Activated CD8-positive, alpha-beta memory T cell treated with anti-CD3 and anti-CD28 coated beads for 48 hours (primary cell): Measurements from ENCODE around the gene FOXG1.

Source experiments
- DNase-seq, 3 experiments: peaks; one replicate each; pipeline ENCODE4 v3.0.0-alpha.2; 2020; ENCODE audit warnings: low read depth in 2 of 3, low spot score in 2 of 3

FOXG1 gene

DNA sequence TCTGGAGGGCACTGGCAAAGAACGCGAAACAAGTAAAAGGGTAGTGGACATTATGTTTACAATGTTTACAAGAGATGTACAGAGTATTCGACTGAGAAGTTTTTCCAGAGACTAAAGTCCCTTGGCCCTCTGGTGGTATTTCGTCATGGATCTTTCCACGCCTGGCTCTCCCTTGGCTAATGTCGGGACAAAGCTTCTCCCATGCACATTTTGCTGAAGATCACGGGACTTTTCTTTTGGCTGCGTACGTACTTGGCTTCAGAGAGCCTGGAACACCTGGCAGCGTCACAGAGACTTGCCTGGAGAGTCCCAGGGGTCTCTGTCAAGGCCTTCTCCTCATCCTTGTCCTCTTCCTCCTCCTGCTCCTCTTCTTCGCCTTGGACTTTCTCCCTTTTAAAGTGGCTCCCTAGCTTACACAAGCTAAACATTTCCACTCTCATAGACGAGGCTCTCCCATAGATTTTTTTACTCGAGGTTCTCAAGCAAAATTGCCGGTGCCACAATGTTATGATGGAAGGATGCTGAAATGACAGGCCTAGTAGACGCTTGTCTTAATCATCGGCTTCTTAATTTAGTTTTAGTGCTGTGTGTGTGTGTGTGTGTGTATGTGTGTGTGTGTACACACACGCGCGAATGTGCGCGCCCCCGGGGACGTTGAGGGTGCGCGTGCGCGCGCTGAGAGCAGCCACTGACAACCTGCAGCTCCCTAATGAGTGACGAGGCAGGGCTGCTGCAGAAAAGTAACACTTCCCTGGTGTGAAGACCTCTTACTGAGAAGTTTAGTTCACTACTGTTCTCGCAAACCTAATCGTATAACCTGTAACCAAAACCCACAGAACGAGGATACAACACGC lies 4.9 kb upstream of the FOXG1 start:
- no peak for DNase-seq

- no peak for DNase-seq
These were observed 4.2 kb upstream of the FOXG1 start for GRCh38 chr14:28762303-28762954.

- no peak for DNase-seq
These were observed 3.6 kb upstream of the FOXG1 start for GRCh38 chr14:28762955-28763326.

- no peak for DNase-seq
These were observed 2.8 kb upstream of the FOXG1 start for GRCh38 chr14:28763751-28764256.

DNA sequence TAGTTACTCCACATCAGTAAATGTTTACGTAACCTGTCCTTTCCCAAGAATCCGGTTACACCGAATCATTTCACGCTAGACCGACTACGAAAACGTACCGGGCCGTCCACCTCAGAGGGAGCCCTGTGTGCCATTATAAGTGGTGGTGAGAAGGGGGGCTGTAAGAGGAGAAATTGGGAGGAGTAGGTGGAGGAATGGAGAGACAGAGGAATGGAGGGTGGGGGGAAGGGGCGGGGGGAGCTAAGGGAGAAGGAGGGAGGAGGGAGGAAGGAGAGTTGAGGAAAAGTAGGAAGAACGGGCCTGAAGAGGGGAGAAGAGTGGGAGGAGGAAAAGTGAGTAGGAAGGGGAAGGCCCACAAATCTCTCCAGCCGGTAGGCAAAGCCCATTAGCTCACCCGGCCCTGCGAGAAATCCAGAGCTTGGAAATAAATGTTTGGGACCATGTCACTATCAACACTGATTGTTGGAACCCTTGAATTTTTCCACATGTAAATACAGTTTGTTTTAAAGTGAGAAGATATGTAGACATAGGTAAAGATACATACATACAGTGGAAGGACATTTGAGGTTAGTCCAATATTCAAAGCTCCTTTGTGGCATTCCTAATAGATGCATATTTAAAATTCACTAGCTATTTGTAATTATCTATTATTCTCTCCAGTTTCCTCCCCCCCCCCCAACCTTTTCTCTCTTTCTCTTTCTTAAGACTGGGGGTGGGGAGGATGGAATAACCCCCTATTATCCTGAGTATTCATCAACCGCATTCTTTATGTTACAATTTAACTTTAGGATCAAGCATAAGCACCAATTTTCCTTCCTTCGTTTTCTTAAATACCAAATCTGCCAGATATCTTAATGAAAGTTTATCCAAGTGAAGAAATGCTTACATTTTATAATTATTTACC lies 2.1 kb upstream of the FOXG1 start:
- DNase-seq: no peak

DNA sequence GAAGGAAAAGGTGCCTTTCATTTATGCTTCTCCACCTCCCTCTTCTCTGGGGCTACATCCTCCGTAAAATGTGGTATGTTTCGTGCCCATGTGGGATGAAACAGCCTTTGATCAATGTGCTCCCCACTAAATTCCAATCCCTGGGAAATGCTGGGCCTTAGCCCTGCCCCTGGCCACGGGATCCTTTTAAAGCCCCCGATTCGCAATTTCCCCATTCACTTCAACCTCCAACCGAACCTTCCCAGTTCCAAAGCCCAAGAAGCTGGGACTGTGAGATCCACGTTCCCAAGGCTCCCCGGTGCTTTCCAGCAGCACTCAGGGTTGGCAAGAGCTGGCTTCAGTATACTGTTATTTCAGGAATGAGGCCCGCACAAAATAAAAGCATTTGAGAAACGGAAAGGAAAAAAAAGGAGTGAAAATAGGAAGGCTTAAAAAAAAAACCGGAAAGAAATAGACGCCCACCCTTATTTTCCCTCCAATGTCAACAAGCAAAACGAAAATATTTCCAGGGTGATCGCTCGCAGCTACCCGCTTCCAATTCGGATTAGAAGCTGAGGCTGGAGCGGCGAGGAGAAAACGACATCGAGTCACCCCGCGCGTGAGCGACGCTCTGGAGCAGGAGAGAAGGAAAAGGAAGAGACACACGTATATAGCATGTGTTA lies 1.3 kb upstream of the FOXG1 start:
- DNase-seq: no peak

DNA sequence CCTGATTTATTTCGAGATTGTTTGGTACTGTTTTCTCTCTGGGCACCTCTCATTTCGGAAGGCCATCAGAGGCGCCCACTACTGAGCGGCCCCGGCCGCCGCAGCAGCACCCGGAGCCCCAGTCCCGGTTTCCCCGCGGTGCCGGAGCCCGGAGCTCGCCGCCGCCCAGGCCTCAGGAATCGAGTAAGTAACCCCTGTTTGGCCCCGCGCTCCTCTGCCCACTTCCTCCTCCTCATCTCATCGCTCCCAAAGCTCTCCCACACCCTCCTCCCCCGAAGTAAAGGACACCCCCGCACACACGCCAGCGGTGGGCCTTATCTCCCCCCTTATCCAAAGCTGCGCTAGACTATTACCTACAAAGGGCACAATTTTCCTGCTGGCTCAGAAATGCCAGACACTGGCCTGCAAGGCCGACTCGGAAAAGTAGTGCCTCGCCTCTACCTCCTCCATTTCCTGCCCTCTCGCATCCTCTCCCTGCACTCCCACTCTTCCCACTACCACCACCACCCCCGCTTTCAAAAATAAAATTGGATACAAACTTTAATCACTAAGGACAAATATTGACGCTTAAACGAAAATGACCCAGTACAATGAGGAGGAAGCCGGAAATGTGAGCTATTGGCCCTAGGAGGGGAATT lies 637 bp upstream of the FOXG1 start:
- DNase-seq: no peak

DNA sequence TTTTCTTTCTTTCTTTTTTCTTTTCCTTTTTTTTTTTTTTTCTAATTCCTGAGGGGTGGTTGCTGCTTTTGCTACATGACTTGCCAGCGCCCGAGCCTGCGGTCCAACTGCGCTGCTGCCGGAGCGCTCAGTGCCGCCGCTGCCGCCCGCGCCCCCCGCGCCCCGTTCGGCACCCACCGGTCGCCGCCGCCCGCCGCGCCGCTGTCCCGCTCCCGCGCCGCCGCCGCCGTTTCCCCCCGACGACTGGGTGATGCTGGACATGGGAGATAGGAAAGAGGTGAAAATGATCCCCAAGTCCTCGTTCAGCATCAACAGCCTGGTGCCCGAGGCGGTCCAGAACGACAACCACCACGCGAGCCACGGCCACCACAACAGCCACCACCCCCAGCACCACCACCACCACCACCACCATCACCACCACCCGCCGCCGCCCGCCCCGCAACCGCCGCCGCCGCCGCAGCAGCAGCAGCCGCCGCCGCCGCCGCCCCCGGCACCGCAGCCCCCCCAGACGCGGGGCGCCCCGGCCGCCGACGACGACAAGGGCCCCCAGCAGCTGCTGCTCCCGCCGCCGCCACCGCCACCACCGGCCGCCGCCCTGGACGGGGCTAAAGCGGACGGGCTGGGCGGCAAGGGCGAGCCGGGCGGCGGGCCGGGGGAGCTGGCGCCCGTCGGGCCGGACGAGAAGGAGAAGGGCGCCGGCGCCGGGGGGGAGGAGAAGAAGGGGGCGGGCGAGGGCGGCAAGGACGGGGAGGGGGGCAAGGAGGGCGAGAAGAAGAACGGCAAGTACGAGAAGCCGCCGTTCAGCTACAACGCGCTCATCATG lies 654 bp downstream of the FOXG1 start:
- no peak for DNase-seq

GRCh38 chr14:28767853-28768741 lies 1.5 kb downstream of the FOXG1 start:
- no peak for DNase-seq

- DNase-seq: no peak
These were observed 2.8 kb downstream of the FOXG1 start for GRCh38 chr14:28769276-28769880.

- DNase-seq: no peak
These were observed 3.5 kb downstream of the FOXG1 start for GRCh38 chr14:28770061-28770460.

DNA sequence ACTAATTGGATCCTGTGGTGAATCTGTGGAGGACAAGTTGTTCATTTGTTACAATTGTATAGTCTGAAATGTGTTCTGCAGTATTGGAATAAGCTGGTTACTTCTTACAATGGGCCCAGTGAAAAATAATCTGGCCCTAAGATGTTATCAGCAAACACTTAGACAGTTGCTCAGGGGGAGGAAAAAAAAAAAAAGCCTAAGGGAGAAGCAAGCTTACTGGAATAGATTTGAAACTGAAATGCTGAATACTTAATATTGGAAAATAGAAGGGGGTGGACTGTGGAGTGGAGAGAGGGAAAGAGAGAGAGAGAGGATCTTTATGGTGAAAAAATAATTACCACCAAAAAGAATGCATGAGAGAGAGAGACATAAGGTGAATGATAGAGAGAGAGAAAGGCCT lies 4.0 kb downstream of the FOXG1 start:
- no peak for DNase-seq

DNA sequence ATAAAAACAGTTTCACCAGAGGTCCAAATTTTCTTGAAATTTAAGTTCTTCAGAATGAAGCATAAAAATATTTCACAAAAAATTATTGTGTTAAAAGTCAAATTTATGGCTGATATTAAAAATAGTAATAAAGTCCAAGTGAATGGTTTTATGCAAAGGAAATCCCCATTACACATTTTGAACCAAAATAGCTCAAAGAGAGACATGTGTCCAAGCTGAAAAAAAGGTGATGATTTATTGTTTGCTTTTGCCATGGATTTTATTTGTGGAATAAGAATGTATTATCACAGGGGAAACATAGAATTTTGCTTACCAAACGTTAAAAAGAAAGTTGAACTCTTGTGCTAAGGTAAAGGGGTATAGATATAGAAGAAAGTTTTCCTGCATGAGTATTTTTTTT lies 4.6 kb downstream of the FOXG1 start:
- no peak for DNase-seq

- no peak for DNase-seq
These were observed 6.0 kb downstream of the FOXG1 start for GRCh38 chr14:28772613-28773012.

DNA sequence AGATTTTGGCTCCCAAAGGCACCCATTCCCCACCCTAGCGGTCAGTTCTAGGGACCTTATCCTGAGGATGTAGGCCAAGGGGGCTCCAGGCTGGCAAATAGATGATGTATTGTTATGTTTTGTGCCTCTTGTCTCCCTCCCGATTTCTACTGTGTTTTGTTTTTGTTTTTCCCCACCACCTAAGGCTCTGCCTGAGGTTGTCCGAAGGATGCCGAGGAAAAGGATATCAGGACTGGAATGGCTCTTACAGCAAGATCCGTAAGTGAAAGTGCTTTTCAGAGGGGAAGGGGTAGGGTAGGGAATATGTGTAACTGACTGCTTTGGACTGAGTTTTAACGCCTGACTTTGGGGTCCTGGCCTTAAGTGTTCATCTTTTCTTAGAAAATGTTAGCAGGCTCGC lies 6.6 kb downstream of the FOXG1 start:
- no peak for DNase-seq

DNA sequence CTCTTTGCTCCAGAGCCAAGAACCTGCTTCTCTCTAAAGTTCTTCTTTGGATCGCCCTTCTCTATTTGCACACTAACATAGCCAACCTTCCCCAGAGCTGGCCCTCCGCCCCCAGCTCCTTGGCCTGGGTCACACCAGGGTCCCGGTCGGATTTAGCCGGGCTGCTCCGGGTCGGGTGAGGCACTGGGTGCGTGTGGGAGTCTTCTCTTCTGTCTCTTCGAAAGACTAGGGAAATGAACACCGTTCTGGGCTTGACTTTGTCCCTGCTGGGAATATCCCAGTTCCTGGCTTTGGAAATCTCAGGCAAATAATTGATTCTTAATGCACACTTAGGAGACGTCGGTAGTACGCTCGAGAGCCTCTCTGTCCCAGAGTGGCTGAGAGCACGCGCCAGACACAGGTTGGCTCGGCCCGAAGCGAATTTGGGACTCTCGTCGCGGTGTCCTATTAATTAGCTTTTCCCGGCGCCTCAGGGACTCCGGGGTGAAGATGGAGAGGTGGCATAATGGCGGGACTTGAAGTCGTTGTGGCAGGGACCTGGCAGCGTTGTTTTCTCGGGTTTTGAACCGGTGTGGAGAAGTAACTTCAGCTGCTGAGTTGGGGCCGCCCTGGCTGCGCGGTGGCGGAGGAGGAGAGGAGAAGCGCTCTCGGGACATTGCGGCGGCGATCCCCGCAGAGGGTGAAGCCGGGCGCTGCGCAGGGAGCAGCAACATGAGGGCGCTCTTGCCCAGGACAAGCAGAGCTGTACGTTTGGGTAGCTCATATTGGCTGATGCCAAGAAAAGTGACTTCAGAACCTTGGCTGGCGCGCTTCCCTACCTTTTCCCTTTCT lies 7.5 kb downstream of the FOXG1 start:
- DNase-seq: no peak
